PFSK-1 (cell line): Measurements from ENCODE around the gene ORMDL2.

ENCODE experiments used
- FOXP2 ChIP-seq: optimal IDR thresholded peaks from 2 replicates; pipeline ENCODE3; 2011; ENCODE audit warnings: borderline replicate concordance, control low read depth, inconsistent platforms; ENCODE audit not compliant: insufficient read depth; ENCODE audit errors: extremely low read length, extremely low read depth
- POLR2AphosphoS5 ChIP-seq: IDR thresholded peaks from 2 replicates; pipeline ENCODE4 v1.6.1; 2012; ENCODE audit warnings: low read depth, mild to moderate bottlenecking, control low read depth, low read length, moderate library complexity
- REST ChIP-seq, 2 experiments: IDR thresholded peaks; 2 replicates each; pipeline versions ENCODE4 v1.6.1 to v1.8.0; 2011 to 2012; ENCODE audit warnings: low read depth in 2 of 2, low read length in 2 of 2, control low read depth in 1 of 2, inconsistent platforms in 1 of 2, mild to moderate bottlenecking in 1 of 2, moderate library complexity in 1 of 2; ENCODE audit not compliant: insufficient read depth in 1 of 2
- SIN3A ChIP-seq: IDR thresholded peaks from 2 replicates; pipeline ENCODE4 v1.6.1; 2012; ENCODE audit warnings: mild to moderate bottlenecking, low read length, moderate library complexity, borderline replicate concordance; ENCODE audit not compliant: insufficient read depth
- TAF1 ChIP-seq: IDR thresholded peaks from 2 replicates; pipeline ENCODE4 v1.6.1; 2012; ENCODE audit warnings: low read length, control low read depth, borderline replicate concordance; ENCODE audit not compliant: insufficient read depth

- TF ChIP-seq POLR2AphosphoS5 (0 out of 2 replicates have a peak, but pooled peaks have one; percentile 16), REST (IDR thresholded peaks at IDR 0.05; ENCODE audit: insufficient read depth in 1 of 2, low read depth in 2 of 2, low read length in 2 of 2) (no peak), SIN3A (no peak), TAF1 (no peak), FOXP2 (no peak)
Measured at GRCh38 chr12:55822228-55822627, 4.4 kb downstream of the ORMDL2 start.
